Measurements from ENCODE around the gene PHLDA2.

DNA sequence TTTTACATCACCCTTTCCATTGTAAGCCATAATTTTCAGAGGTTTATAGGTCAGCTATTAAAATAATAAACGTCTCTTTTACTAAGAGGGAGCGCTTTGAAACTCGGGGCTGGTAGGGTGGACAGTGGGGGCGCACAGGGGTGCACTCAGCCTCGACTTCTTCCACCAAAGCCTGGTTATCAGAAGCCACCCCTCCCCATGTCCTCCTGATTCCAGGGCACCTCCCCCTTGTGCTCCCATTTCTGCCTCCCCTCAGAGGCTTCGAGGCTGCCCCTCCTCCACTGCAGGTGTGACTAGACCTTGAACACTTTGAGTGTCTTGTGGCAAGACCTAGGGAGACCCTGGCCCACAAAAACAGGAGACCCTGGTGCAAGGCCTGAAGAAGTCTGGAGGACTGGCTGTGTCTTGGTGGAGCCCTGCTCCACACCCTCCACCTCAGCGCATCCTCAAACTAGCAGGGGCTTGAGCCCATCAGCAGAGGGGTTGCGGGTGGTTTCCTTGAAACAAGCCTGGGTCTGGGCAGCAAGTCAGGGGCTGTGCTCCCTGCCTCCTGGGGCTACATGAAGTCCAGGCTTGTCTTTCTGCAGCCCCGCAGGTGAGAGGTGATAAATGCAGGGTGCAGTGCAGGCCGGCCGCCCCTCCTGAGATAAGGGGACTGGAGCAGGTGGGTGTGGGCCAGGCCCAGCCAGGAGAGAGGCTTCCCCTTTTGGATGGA lies 46.7 kb downstream of the PHLDA2 start:
- TF ChIP-seq CTCF (conservative IDR thresholded peaks at IDR 0.05; ENCODE audit: low read depth, low read length) (no peak), EZH2phosphoT487 (IDR thresholded peaks at IDR 0.05; ENCODE audit: borderline replicate concordance, low read length) (no peak), EZH2 (IDR thresholded peaks at IDR 0.05; ENCODE audit: low read length, unreplicated experiment) (no peak)
